Stimulated activated CD4-positive, alpha-beta T cell treated with anti-CD3 and anti-CD28 coated beads, Interleukin-2, amount 100 ng/mL, for 4 hours (primary cell): ENCODE data around the gene ABCD2.
"Not testable (repeated sequence)": the region's sequence is repeated elsewhere in the genome, so short reads cannot be mapped to it uniquely, and the experiment has no call there.

ENCODE experiments used
- DNase-seq: peaks from one replicate; pipeline ENCODE4 v3.0.0-alpha.2; 2020; ENCODE audit warnings: low read depth

Gene ABCD2

GRCh38 chr12:39533951-39534350 is 85.7 kb downstream of the ABCD2 start:
- no peak for DNase-seq

- DNase-seq: no peak
Observed at GRCh38 chr12:39532448-39532847, 87.2 kb downstream of the ABCD2 start.

- DNase-seq: no peak
Observed at GRCh38 chr12:39526974-39527373, 92.6 kb downstream of the ABCD2 start.

GRCh38 chr12:39522167-39522566 is 97.4 kb downstream of the ABCD2 start:
- not testable (repeated sequence) for DNase-seq

GRCh38 chr12:39510001-39510400 is 109.6 kb downstream of the ABCD2 start:
- no peak for DNase-seq

- DNase-seq: no peak
Observed at GRCh38 chr12:39505554-39505953, 114.0 kb downstream of the ABCD2 start.

GRCh38 chr12:39505023-39505422 is 114.6 kb downstream of the ABCD2 start:
- DNase-seq: no peak

- DNase-seq: no peak
Observed at GRCh38 chr12:39503439-39503838, 116.2 kb downstream of the ABCD2 start.

- DNase-seq: no peak
Observed at GRCh38 chr12:39502726-39503125, 116.9 kb downstream of the ABCD2 start.
